Measurements from ENCODE around the gene PTPRC.

The PTPRC gene

DNA sequence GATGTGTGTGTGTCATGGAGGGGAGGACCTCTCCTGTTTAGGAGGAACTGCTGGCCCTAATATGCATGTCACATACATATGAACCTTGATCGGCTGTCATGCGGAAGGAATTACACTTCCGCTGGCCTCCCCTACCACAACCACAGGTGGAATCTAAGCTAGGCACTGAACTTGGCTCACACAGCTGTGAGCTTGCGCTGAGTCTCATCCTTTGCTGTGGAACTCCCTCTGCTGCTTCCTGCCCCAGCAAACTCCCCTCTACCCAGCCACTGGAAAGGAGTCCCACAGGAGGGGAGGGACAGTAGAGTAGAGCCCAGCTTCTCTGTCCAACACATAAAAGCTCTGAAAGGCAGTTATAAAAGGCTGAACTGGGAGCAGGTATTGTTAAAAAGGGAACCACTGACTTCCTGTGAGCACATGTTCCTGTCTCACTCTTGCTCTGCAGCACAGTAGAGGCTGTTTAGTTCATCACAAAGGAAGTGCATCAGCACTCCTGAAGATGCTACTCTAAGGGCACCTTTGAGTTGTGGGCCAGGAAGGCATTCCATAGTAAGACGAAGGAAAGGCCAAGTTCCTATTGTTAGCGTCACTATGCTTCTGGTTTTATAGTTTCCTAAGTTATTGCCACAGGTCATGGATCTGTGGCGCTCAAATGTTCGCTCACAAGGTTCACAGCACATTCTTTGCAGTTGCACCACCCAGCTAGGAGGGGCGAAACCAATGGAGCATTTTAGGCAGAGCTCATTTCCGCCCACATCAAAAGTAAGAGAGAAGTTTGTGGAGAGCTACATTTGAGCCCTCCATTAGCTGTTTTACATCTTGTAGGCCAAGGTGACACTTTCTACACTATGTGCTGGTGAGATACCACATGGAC, 17.7 kb upstream of the PTPRC start:
- DNase-seq (ENCODE audit: low read depth in 3 of 3), result peak in 1 of 3 donors; percentile 51

DNA sequence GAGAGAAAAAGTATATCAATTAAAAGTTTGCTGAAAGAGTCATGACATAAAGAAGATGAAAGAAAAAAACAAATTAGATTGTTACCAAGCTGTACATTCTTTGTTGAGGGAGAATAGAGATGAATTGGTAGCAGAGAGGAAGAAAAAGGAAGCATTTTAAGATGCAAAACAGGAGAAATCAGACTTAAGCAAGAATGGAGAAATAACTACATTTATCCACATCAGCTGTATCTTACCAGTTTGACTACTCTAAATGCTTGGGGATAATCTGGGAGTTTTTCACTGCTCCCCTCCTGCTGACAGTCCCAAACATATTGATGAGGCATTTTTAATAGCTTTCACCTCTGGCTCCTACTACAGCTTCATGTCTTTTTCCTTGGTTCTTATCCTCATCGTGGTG, 16.8 kb upstream of the PTPRC start:
- no peak for DNase-seq (ENCODE audit: low read depth in 3 of 3)

DNA sequence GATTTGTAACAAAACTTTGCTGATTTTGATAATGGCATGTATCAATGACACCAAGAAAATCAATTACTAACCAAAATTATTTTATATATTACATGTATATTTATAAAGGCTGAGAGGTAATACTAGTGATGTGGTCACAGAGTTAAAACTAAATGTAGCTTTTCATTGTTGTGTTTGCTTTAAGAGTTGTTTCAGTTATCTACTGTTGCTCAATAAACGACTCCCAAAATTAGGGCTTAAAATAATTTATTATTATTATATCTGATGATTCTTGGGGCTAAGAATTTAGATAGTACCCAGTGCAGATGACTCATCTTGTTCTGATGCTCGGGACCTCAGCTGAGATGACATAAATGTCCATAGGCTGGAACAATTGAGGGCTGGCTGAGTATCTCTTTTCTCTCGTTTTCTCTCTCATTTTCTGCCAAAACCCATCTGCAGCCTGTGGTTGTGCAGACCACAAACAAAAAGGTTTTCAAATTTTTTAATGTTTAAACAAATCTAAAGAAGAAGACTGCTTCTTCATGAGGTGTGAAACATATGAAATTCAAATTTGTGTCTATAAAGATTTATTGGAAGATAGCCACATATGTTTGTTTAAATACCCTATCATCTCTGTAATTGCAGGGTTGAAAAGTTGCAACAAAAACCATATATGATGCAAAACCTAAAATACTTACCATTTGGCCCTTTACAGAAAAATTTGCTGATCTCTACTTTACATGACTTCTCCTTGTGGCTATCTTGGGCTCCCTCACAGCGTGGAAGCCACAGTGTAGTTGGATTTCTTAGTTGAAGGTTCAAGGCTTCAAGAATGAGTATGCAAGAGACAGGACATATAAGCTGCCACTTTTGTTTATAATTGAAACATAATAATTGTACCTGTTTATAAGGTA, 14.8 kb upstream of the PTPRC start:
- DNase-seq (ENCODE audit: low read depth in 3 of 3), result no peak

DNA sequence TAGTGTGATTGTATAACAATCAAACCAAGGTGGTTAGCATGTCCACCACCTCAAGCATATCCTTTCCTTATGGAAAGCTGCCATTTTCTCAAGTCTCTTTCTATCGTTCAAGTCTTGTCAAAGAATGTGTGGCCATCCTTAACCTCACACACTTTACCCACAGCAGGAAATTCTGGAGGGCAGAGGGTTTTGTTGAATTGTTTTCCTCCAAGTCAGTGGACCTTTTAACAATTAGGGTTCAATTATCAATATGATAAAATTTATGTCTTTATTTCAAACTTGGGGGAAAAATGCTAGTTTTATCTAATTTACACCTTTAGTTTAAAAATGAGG, 14.2 kb upstream of the PTPRC start:
- DNase-seq (ENCODE audit: low read depth in 3 of 3), result no peak

- DNase-seq (ENCODE audit: low read depth in 3 of 3), result no peak
These were observed 11.3 kb upstream of the PTPRC start for GRCh38 chr1:198627436-198628066.

DNA sequence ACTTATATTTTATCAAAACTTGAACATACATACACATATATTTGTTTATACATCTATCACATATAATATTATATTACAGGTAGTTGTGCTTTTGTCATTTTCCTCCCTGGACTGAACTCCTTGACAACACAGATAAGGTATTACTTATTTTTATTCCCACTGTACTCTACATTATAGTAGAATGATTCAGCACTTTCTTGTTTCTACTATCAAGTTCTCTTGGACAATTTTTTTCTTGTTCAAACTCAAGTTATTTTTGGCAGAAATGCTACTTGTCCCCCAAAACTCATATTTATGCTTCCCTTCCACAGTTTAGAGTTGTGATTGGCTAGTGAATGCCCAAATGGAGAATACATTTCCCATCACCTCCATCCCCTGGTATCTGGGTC, 10.8 kb upstream of the PTPRC start:
- DNase-seq (ENCODE audit: low read depth in 3 of 3), result no peak

- DNase-seq (ENCODE audit: low read depth in 3 of 3), result no peak
These were observed 9.2 kb upstream of the PTPRC start for GRCh38 chr1:198629610-198630009.

GRCh38 chr1:198630863-198631262, 8.0 kb upstream of the PTPRC start:
- DNase-seq (ENCODE audit: low read depth in 3 of 3), result no peak

- DNase-seq (ENCODE audit: low read depth in 3 of 3), result no peak
These were observed 7.5 kb upstream of the PTPRC start for GRCh38 chr1:198631292-198631691.

DNA sequence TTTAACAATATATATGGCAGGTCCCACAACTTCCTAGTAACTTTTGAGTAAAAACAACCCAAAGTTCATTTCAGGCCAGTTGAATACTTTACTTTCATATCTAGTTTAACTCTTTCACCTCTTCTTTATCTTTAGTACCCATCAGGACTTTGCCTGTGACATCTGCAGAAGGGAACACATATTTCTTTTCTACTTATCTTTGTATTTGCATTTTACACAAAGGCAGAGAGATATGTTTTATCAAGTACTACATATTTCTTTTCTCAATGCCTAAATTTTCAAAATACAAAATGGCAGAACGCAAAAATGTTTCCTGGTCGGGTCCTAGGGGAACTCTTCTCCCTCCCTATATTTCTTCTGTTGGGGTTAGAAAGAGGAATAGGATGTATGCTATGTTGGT, 6.8 kb upstream of the PTPRC start:
- no peak for DNase-seq (ENCODE audit: low read depth in 3 of 3)

GRCh38 chr1:198633675-198634121, 5.1 kb upstream of the PTPRC start:
- no peak for DNase-seq (ENCODE audit: low read depth in 3 of 3)

DNA sequence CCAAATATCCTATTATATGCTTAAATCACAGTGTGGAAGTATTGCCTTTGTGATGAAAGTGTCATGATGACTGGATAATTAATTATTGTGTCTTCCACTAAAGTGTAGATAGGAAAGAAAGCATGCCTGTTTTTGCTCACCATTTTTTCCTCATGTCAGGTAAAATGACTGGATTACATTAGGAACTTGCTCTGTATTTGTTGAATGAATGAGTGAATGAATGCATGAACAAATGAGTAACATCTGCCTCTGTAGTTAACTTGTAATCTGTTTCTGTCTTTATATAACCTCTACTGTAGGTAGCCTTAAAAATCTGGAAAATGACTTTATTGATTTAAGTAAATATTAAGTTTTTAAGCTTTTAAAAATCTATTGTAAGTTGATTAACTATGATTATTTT, 2.9 kb upstream of the PTPRC start:
- no peak for DNase-seq (ENCODE audit: low read depth in 3 of 3)

GRCh38 chr1:198636391-198636790, 2.4 kb upstream of the PTPRC start:
- no peak for DNase-seq (ENCODE audit: low read depth in 3 of 3)

DNA sequence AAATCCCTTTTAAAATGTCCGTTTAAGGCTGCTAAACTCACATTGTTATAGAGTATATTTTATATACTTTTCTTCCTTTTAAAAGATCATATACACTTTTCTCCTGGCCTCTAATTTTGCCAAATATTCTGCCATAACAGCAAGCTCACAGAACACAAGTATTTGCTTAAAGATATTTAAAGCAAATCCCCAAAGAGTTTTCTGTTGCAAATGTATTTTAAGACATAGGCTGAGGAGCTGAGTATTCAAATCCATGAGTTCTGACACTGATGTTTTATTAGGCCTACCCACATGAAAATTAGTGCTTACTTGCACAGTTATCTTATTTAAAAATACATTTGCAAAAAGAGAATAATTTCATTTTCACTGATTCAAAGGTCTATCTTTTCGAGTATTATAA, 1.7 kb upstream of the PTPRC start:
- DNase-seq (ENCODE audit: low read depth in 3 of 3), result no peak

DNA sequence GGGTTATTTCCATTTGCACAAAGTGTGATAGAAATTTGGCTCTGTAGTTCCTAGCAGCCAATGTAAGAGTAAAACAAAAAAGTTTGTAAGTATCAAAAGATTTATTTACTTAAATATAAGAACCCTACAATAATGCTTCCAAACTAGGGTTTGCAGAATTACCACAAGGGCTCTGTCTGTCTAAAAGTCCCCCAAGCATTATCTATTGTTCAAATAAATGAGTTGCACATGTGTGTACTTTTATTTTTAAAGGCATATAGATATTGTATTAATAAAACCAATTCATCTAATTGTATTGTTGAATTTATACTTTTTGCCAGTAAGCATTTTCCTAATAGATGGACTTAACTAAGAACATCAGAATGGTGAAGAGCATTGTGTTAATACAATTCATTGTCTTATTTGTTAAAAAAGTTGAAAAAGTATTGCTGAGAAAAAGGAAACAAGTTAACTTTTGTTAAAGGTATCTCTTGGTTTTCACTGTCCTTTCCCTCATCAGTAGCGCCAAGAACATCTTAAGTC, 863 bp upstream of the PTPRC start:
- DNase-seq (ENCODE audit: low read depth in 3 of 3), result no peak

GRCh38 chr1:198638441-198638840, 399 bp upstream of the PTPRC start:
- no peak for DNase-seq (ENCODE audit: low read depth in 3 of 3)

GRCh38 chr1:198639671-198640143, 867 bp downstream of the PTPRC start:
- no peak for DNase-seq (ENCODE audit: low read depth in 3 of 3)

GRCh38 chr1:198640174-198640573, 1.3 kb downstream of the PTPRC start:
- DNase-seq (ENCODE audit: low read depth in 3 of 3), result no peak

GRCh38 chr1:198641501-198641900, 2.7 kb downstream of the PTPRC start:
- DNase-seq (ENCODE audit: low read depth in 3 of 3), result no peak

- no peak for DNase-seq (ENCODE audit: low read depth in 3 of 3)
These were observed 3.3 kb downstream of the PTPRC start for GRCh38 chr1:198641966-198642668.

GRCh38 chr1:198642983-198643382, 4.1 kb downstream of the PTPRC start:
- DNase-seq (ENCODE audit: low read depth in 3 of 3), result no peak
